Fibroblast of lung (primary cell): ENCODE measurements around the gene HSPA2.

Experiments used
- CTCF ChIP-seq, 2 donors: IDR thresholded peaks in 1 of 2; conservative IDR thresholded peaks in 1 of 2; 1 replicate in 1 of 2; 2 replicates in 1 of 2; pipeline ENCODE4 v1.5.1; 2011 to 2012; ENCODE audit warnings: low read length in 2 of 2, control low read depth in 1 of 2, inconsistent platforms in 1 of 2, low read depth in 1 of 2, mild to moderate bottlenecking in 1 of 2
- EZH2 ChIP-seq: IDR thresholded peaks from 2 replicates; pipeline ENCODE4 v1.5.1; 2012; ENCODE audit warnings: low read length, control low read depth, mild to moderate bottlenecking; ENCODE audit errors: missing control alignments

- TF ChIP-seq CTCF (conservative IDR thresholded peaks at IDR 0.05 in 1 of 2, IDR thresholded peaks at IDR 0.05 in 1 of 2; ENCODE audit: low read depth in 1 of 2, low read length in 2 of 2) (no peak), EZH2 (no peak)
Measured at GRCh38 chr14:64556526-64556925, 16.0 kb downstream of the HSPA2 start.
